Measurements from ENCODE around the gene TMEM114.

TMEM114 gene

DNA sequence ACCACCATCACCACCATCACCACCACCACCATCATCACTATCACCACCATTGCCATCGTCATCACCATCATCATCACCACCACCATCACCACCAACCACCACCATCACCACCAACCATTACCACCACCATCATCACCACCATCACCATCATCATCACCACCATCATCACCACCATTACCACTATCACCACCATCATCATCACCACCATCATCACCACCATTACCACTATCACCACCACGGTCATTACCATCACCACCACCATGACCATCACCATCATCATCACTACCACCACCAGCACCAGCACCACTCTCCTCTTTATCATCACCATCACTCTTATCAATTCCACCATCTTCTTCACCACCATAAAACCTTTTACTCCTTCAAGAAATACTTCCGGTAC is 1.1 kb upstream of the TMEM114 start:
- DNase-seq (ENCODE audit: extremely low read depth, low read depth) = no peak
- TF ChIP-seq, protein P1, sequence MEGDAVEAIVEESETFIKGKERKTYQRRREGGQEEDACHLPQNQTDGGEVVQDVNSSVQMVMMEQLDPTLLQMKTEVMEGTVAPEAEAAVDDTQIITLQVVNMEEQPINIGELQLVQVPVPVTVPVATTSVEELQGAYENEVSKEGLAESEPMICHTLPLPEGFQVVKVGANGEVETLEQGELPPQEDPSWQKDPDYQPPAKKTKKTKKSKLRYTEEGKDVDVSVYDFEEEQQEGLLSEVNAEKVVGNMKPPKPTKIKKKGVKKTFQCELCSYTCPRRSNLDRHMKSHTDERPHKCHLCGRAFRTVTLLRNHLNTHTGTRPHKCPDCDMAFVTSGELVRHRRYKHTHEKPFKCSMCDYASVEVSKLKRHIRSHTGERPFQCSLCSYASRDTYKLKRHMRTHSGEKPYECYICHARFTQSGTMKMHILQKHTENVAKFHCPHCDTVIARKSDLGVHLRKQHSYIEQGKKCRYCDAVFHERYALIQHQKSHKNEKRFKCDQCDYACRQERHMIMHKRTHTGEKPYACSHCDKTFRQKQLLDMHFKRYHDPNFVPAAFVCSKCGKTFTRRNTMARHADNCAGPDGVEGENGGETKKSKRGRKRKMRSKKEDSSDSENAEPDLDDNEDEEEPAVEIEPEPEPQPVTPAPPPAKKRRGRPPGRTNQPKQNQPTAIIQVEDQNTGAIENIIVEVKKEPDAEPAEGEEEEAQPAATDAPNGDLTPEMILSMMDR (IDR thresholded peaks at IDR 0.05; ENCODE audit: low read depth, low read length) = no peak

DNA sequence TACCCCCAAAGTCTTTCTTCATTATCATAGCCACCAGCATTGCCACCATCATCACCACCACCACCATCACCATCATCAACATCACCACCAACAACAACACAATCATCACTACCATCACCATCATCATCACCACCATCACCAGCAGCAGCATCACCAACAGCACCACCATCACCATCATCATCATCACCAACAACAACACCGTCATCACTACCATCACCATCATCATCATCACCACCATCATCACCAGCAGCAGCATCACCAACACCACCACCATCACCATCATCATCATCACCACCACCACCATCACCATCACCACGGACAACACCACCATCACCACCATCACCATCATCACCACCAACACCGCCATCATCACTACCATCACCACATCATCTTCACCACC is 500 bp upstream of the TMEM114 start:
- TF ChIP-seq, protein P1 (IDR thresholded peaks at IDR 0.05; ENCODE audit: low read depth, low read length) = no peak
- no peak for DNase-seq (ENCODE audit: extremely low read depth, low read depth)

DNA sequence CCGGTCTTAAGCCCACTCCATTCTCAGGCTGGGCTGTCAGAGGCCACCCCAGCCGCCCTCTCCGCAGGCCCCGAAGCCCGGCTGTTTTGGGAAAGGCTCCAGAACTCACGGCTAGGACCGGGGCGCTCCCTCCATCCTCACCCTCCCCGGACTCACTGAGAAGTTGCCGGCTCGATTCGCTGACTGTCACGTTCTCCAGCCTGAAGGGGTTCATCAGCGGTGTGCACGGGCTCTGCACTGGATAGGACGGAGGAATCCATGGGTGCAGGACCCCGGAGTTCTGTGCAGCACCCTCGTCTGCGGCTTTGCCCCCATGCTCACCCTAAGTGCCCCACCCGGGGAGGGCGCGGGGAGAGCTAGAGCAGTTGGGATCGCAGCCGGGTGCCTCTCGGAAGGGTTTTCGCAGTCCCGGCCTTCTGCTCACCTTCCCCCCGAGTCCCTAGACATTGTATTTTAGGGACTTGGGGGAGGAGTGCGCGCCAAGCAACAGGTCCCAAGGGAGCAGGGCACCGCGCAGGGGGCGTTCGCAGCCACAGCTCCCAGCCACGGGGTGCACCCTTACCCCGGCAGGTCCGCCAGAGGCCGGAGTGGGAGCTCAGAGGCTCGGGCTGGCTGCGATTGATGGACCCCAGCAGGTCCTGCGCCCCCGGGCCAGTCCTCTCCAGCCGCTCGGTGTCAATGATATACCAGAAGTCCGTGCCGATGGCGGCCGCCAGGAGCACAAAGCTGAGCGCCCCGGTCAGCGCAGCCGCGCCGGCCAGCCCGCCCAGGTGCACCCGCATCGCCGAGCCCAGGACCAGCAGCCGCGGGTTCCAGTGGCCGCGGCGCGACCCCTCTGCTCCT is 1.0 kb downstream of the TMEM114 start:
- TF ChIP-seq, protein P1 (IDR thresholded peaks at IDR 0.05; ENCODE audit: low read depth, low read length) = no peak

DNA sequence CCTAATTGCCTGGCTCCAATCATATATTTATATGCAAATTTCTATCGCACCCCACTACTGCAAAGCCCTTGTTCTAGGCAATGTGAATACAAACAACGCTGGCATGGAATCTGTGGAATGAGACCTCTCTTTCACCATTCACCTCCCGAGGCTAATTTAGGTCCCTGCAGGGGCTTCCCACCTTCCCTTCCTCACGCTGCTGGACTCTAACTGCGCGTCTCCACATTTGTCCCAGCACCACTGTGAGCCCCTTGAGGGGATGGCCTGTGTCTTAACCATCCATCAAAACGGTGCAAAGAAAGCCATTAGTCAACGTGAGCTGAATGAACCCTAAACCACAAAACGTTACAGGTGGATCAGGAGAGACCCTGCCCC is 1.6 kb downstream of the TMEM114 start:
- no peak for DNase-seq (ENCODE audit: extremely low read depth, low read depth)
- TF ChIP-seq, protein P1 (IDR thresholded peaks at IDR 0.05; ENCODE audit: low read depth, low read length) = no peak

More for the DNA sequence above, 1.0 kb downstream of the TMEM114 start:
- DNase-seq (ENCODE audit: extremely low read depth, low read depth) = no peak

DNA sequence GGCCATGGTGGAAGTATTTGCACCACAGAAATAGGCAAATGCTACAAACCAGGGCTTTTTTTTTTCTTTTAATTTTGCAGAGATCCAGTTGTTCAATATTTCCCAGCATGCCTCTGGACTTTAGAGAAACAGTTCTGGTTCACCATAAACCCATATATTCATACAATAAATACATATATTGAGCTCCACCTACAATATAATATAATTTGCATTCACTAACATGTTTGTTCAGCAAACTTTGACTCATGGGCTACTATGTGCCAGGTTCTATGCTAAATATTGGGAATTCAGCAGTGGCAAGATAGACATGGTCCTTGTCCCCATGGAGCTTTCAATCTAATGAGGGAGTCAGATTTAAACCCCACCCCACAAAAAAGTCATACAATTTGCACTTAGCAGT is 3.2 kb downstream of the TMEM114 start:
- TF ChIP-seq, protein P1 (IDR thresholded peaks at IDR 0.05; ENCODE audit: low read depth, low read length) = no peak

DNA sequence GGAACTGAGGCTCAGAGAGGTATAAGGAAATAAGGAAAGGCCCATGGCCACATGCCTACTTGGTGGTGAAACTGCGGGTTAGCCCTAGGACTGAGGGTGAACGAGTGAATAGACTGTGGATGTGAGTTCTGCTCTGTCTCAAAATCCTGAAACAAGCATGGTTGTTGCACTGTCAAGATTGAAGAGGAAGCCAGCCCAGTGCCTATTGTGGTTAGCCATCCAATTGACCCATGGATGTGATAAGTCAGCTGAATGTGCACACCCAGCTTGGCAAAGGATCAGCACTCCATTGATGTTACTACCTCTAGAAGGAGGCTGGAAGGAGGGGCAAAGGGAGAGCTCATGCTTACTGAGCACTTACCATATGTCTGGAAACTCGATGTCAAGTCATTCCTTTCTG is 4.5 kb downstream of the TMEM114 start:
- DNase-seq (ENCODE audit: extremely low read depth, low read depth) = no peak
- TF ChIP-seq, protein P1 (IDR thresholded peaks at IDR 0.05; ENCODE audit: low read depth, low read length) = no peak

More for the DNA sequence above, 3.2 kb downstream of the TMEM114 start:
- no peak for DNase-seq (ENCODE audit: extremely low read depth, low read depth)

DNA sequence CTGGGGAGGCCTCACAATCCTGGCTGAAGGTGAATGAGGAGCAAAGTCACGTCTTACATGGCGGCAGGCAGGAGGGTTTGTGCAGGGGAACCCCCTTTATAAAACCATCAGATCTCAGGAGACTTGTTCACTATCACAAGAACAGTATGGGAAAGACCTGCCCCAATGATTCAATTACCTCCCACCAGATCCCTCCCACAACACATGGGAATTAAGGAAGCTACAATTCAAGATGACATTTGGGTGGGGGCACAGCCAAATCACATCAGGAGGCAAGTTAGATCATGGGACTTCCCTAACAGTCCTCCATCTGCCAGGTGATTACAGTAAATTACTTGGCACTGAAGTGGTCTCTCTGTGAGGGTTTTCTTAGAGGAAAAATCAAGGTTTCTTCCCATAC is 5.3 kb downstream of the TMEM114 start:
- no peak for DNase-seq (ENCODE audit: extremely low read depth, low read depth)
- TF ChIP-seq, protein P1 (IDR thresholded peaks at IDR 0.05; ENCODE audit: low read depth, low read length) = no peak
